ENCODE data around the gene PCK1. TPM values are rescaled to one million over a fixed set of nuclear protein-coding genes. Genes with fewer than 3 reads are reported as not detected.

The PCK1 gene
- total RNA-seq, 2 experiments from 2014 or later: not detected

DNA sequence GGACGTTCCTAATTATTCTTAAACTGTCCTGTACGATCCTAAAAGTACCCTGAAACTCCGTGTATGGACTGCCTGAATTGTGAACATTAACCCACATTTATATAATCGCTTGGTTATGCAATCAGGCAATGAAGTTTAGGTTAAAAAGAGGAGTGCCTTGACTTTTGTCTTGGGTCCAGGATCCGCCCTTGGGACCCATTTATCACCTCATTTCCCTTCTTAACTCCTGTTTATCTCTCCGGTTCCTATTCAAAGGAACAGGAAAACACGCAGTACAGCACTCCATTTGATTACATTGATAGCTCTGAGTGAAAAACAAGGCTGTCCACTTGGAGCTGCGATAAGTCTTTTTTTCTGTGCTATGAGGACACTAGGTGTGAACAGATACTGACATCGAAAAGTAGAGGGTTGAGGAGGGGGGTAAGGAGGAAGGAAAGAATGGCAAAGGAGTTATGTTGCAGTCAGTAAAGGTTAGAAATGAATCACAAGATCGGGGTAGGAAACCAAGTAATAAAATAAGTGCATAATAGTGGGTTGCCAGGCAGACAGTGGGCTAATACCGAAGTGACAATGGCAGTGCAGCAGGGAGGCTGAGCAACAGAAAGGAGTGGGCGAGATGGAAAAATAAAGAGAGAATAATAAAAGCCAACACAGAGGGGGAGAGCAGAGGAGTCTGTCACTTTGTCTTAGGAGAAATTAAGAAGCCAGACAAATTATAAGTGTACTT lies 15.9 kb upstream of the PCK1 start:
- Mint-ChIP-seq H3K27me3 (peaks cover 15% of the 10 kb centered on the region), H3K9me3 (no peaks in the 10 kb centered on the region), H3K27ac (no peak overlapping the region), H3K36me3 (ENCODE audit: low read depth) (no peaks in the 10 kb centered on the region), H3K4me1 (no peaks in the 10 kb centered on the region), H3K4me3 (no peak overlapping the region)
- no peak for DNase-seq
- ChIA-PET CTCF (no interaction called here), POLR2A (no interaction called here)

DNA sequence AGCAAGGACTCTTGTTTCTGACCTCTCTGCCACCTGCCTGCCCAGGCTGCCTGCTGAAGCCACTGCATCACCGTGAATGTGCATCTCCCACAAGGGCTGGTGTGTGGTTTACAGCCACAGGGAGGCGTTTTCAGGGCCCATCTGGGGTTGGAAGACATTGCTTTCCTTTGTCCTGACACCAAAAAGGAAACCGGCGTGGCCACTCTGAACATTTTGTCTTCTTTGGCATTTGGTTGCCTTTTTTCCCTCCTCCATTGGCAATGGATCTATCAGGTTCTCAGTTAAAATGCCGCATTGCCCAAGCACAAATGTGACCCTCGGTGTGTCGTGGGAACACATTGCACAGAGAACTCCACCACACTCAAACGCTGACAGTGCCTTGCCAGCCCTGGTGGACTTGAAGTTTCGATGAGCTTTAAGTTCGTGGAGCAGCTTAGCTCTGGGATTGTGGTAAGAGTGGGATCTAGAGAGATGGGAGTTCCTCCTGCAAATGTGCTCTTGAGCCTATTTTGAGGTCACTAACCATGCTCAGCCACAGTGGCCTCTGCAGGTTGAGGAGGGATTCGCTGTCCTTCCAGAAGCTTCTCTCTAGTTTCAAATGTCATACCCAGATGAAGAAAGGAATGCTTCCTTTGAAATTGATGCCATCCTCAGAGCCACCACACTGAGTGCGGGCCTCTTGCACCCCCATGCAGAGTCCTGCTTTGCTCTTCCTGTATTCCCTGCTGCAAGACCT lies 14.8 kb upstream of the PCK1 start:
- Mint-ChIP-seq H3K4me3 (no peak overlapping the region), H3K27me3 (peaks cover 12% of the 10 kb centered on the region), H3K36me3 (ENCODE audit: low read depth) (no peaks in the 10 kb centered on the region), H3K4me1 (no peaks in the 10 kb centered on the region), H3K27ac (no peak overlapping the region), H3K9me3 (no peaks in the 10 kb centered on the region)
- DNase-seq: no peak
- ChIA-PET POLR2A (no interaction called here), CTCF (no interaction called here)

DNA sequence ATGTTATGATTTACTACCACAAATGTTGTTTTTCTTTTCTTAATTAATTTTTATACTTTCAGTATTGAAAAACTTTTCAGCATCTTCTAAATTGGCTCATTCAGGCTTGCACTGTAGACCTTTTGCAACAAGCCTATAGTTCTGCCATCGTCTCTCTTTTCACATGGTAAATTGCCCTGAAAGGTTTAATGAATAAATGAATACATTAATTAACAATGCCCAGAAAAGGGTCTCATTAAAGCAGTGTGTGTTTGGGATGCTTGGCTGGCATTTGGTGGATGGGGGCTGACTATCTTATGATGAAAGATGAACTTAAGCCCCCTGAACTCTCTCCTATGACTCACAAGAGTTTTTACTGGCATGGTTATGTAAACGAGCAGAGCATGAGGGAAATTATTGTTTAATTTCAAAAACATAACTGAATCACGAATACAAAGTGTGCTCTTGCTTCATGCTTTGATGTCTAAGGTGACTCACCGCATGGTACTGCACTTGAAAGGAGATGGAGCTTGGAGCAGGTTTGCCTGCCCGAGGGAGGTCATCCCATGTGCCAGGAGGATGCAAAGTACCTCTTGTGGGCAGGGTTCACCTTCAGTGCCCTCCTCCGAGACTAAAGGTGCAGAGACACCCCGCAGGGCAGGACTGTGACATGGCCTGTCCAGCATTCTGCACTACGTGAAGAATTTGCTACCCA lies 13.8 kb upstream of the PCK1 start:
- no peaks in the 10 kb centered on the region for H3K36me3 Mint-ChIP-seq (ENCODE audit: low read depth)
- no peak overlapping the region for H3K27ac Mint-ChIP-seq
- CTCF ChIA-PET: no interaction called here
- no peak overlapping the region for H3K4me3 Mint-ChIP-seq
- no peaks in the 10 kb centered on the region for H3K4me1 Mint-ChIP-seq
- POLR2A ChIA-PET: no interaction called here
- DNase-seq: no peak
- peaks cover 12% of the 10 kb centered on the region for H3K27me3 Mint-ChIP-seq
- no peaks in the 10 kb centered on the region for H3K9me3 Mint-ChIP-seq

DNA sequence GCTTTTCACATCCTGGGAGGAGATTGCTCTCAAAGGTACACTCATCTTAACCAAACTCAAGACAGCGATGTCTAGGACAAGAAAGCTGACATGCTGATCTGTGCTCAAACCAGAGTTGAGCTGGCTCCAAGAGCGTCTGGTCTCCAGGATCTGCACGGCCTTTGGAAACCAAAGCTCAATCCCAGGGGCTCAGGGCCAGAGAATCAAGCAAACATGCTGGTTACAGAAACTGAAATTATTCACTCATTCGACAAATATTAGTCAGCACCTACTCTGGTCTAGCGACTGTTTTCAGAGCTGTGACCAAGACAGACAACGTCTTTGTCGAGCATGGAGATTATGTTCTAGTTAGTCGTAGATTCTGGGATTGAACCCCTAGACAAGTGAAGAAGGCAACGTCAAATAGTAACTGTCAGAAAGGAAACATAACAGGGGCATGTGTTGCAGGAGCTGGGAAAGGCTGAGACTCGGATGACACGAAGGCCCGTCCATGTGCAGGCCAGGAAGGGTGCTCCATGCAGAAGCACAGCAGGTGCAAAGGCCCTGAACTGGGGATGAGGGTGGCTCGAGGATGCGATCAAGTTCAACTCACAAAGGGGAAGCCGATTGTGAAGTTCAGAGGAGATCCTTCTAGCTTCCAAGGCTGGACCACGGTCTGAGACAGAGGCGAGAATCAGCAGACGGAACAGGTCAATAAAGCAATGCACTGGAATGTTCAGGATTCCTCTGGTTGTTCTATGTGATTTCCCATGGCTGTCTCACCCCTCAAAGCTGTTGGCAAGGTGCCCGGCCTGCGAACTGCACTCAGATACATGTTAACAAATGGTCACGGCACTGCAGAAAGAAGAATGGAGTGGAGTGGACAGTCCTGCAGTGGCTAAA lies 12.5 kb upstream of the PCK1 start:
- ChIA-PET CTCF (no interaction called here), POLR2A (no interaction called here)
- H3K4me1 Mint-ChIP-seq: no peaks in the 10 kb centered on the region
- DNase-seq: no peak
- H3K9me3 Mint-ChIP-seq: no peaks in the 10 kb centered on the region
- H3K27ac Mint-ChIP-seq: no peak overlapping the region
- no peak overlapping the region for H3K4me3 Mint-ChIP-seq
- H3K36me3 Mint-ChIP-seq (ENCODE audit: low read depth): no peaks in the 10 kb centered on the region
- peaks cover 10% of the 10 kb centered on the region for H3K27me3 Mint-ChIP-seq

DNA sequence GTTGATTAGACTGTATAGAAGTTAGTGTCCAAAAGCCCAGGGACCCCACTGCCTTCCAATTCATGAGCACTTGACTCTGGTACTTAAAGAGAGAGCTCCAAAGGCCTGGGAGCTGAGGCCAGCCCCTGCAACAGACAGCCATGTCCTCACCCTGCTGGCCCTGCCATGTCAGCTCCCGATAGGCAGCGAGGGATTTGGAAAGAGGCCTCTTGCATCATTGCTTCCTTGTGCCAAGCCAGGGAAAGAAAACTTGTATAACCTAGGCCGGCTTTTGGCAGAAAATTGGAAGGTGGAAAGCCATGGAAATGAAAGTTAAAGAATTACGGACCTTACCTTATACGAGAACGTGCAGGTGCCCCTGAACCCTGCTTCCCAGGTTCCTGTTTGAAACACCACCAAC lies 8.4 kb upstream of the PCK1 start:
- ChIA-PET CTCF (no interaction called here), POLR2A (no interaction called here)
- no peak for DNase-seq
- Mint-ChIP-seq H3K36me3 (ENCODE audit: low read depth) (no peaks in the 10 kb centered on the region), H3K4me3 (no peak overlapping the region), H3K9me3 (no peaks in the 10 kb centered on the region), H3K27me3 (peaks cover 2% of the 10 kb centered on the region), H3K27ac (no peak overlapping the region), H3K4me1 (no peaks in the 10 kb centered on the region)

DNA sequence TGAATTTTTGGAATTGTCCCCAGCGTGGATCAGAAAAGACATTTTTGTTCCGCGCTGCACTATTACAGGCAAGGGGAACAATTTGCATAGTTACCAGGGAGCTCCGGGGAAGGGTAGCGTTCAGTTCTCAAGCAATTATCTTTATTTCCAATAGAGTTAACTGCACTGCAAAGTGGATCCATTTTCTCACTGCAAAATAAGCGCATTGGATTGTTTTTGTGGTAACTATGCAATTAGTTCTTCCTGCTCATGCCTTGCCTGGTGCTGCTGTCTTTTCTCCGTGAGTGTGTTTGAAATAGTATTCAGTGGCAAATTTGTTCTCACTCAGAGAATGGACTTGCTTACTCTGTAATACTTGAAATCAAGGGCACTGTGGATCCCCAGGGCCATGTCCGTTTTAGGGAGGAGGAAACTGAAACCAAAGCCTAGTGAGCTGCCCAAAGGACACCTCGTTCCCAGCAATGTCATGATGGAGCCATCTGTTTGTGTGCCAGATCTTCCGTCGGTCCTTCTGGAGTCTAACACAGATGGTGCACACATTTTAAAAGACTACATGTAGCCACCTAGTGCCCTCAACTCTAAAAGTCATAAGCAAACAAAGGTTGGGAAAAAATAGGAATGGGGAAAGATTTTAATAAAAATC lies 7.4 kb upstream of the PCK1 start:
- Mint-ChIP-seq H3K4me3 (no peak overlapping the region), H3K27me3 (peaks cover 2% of the 10 kb centered on the region), H3K9me3 (no peaks in the 10 kb centered on the region), H3K4me1 (no peaks in the 10 kb centered on the region), H3K36me3 (ENCODE audit: low read depth) (no peaks in the 10 kb centered on the region), H3K27ac (no peak overlapping the region)
- no peak for DNase-seq
- ChIA-PET CTCF (no interaction called here), POLR2A (no interaction called here)

DNA sequence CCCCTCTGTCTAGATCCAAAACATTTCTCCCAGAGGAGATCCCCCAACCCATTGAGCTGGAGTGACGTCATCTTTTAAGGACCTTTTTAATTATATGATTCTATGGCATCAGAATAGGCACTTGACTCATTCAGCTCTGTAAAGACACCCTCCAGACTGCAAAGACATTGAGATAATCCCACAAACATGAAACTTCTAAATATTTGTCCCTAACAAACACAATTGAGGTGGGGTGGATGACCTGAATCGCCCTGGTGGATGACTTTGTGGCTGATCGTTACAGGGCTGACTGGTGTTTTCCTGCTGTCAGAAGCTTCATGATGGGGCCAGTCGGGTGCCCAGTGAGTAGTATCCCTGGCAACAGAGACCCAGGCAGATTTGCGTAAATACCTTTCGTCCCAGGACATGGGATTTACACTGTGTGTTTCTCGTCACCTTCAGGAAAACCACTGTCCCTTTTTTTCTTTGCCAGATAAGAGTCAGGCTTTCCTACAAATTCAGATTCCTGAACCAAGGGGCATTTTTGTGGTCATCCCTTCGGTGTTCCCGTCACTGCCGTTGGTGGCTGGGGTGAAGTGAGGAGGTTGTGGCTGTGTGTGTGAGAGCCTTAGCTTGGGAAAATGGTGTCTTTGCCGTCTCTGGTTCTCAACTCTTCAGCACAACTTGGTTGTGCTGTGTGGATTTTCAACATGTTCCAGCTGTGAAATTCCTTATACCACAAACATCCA lies 5.3 kb upstream of the PCK1 start:
- Mint-ChIP-seq H3K27ac (no peak overlapping the region), H3K4me1 (no peaks in the 10 kb centered on the region), H3K4me3 (no peak overlapping the region), H3K27me3 (peaks cover 7% of the 10 kb centered on the region), H3K36me3 (ENCODE audit: low read depth) (no peaks in the 10 kb centered on the region), H3K9me3 (no peaks in the 10 kb centered on the region)
- ChIA-PET CTCF (no interaction called here), POLR2A (no interaction called here)
- DNase-seq: no peak

DNA sequence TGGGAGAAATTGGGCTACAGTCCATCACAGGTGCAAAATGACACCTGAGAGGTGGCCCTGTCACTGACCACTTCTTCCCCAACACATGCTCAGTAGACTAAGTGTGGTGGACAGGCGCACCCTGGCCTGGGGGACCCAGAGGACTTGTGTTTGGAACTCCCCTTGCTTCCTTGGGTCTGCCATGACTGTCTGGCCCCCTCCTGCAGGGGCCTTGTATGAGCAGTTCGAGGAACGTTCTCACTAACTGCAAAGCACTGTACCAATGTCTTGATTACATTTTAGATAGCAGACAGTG lies 4.0 kb upstream of the PCK1 start:
- Mint-ChIP-seq H3K9me3 (no peaks in the 10 kb centered on the region), H3K4me3 (no peak overlapping the region), H3K27me3 (peaks cover 7% of the 10 kb centered on the region), H3K27ac (no peak overlapping the region), H3K36me3 (ENCODE audit: low read depth) (no peaks in the 10 kb centered on the region), H3K4me1 (no peaks in the 10 kb centered on the region)
- ChIA-PET POLR2A (no interaction called here), CTCF (no interaction called here)
- no peak for DNase-seq

DNA sequence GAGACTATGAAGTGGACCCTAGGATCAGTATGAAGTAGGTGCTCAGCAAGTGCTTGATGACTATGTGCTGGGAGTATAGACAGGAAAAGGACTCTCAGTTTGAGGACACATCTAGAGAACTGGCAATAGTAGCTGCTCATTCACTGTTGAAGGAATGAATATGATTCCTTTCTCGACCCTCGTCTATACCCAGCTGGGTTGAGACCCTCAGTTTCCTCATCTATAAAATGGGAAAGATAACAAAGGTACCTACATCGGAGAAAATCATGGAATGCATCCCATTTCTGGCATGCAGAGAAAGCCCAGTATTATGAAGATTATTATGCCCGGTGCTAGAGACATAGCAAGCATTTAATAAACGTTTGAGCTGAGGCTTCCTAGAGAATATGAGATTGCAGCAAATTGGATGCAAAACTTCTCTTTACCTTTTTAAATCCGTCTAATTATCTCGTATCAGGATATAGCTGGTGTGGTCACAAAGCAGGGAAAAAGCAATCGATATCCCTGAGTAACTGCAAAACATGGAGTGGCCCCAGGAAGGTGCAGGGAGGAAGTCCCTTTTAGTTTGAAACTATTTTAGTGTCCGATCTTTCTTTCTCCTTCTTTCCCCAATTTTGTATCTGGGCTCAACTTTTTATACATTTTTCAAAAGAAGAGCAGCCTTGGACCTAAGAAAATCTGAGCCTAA lies 2.8 kb upstream of the PCK1 start:
- POLR2A ChIA-PET: no interaction called here
- Mint-ChIP-seq H3K27ac (no peak overlapping the region), H3K36me3 (ENCODE audit: low read depth) (no peaks in the 10 kb centered on the region), H3K27me3 (peaks cover 7% of the 10 kb centered on the region), H3K4me1 (no peaks in the 10 kb centered on the region), H3K9me3 (no peaks in the 10 kb centered on the region), H3K4me3 (no peak overlapping the region)
- DNase-seq: no peak
- CTCF ChIA-PET: no interaction called here

DNA sequence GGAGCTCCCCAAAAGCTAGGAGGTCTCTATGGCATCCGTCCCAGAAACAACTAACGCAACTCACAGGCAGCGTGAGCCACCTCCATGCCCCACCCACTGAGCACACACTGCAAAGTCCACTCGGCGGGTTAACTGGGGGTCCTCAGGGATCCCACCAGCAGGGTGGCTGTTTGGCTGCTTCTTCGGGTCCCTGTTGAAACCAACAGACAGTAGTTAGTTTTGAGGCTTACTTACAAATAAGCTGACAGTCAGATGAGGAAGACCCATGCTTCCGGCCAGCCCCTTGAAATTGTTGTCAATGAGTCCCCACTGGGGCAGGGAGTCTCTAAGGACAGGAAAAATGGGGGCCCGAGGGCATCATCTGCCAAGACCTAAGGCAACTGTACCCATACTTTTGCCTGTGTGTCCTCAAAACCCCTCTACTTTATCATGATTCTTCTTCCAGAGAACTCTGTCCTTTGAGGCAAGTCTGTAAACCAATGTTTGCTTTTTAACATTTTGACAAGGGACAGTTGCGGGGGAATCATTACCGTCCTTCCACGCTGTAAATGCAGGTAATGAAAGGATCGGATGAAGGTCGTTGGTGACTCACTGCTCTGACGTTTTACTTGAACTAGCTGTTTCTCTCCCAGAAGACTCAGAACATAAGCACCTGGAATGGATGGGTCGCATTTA lies 2.2 kb upstream of the PCK1 start:
- ChIA-PET POLR2A (no interaction called here), CTCF (no interaction called here)
- Mint-ChIP-seq H3K27ac (no peak overlapping the region), H3K9me3 (no peaks in the 10 kb centered on the region), H3K36me3 (ENCODE audit: low read depth) (no peaks in the 10 kb centered on the region), H3K27me3 (peaks cover 7% of the 10 kb centered on the region), H3K4me3 (no peak overlapping the region), H3K4me1 (no peaks in the 10 kb centered on the region)
- no peak for DNase-seq

DNA sequence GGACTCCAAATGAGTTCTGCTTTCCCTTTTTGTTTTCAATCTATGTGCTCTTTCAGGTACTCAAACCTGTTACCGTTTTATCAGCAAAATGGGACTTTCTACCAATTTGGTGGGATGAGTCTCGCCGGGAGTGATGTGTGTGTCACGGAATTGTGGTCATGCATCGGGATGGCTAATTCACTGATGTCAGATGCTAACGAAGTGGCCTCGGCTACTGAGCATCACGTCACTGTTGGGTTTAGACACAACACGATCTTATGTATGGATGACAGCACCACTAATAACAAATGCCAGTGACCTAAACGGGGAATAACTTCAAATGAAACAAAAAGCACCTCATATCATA lies 1.6 kb upstream of the PCK1 start:
- POLR2A ChIA-PET: no interaction called here
- Mint-ChIP-seq H3K27me3 (peaks cover 7% of the 10 kb centered on the region), H3K4me3 (no peak overlapping the region), H3K9me3 (no peaks in the 10 kb centered on the region), H3K36me3 (ENCODE audit: low read depth) (no peaks in the 10 kb centered on the region), H3K4me1 (no peaks in the 10 kb centered on the region), H3K27ac (no peak overlapping the region)
- no peak for DNase-seq
- CTCF ChIA-PET: no interaction called here
